D721Med (cell line): ENCODE measurements around the gene DDX27.

Experiments
- DNase-seq: peaks from one replicate; pipeline ENCODE4 v3.0.0; 2011; ENCODE audit warnings: low spot score; ENCODE audit not compliant: insufficient read length
- FAIRE-seq: peaks from 2 replicates; lab custom pipeline; 2011; peaks lifted over from hg19 to GRCh38; lab: Jason Lieb, UNC
- TF ChIP-seq, protein P1 (sequence below): IDR thresholded peaks from 2 replicates; pipeline ENCODE4 v1.5.1; 2012; ENCODE audit warnings: mild to moderate bottlenecking, control low read depth; ENCODE audit not compliant: insufficient read depth; ENCODE audit errors: missing control alignments

The DDX27 gene

DNA sequence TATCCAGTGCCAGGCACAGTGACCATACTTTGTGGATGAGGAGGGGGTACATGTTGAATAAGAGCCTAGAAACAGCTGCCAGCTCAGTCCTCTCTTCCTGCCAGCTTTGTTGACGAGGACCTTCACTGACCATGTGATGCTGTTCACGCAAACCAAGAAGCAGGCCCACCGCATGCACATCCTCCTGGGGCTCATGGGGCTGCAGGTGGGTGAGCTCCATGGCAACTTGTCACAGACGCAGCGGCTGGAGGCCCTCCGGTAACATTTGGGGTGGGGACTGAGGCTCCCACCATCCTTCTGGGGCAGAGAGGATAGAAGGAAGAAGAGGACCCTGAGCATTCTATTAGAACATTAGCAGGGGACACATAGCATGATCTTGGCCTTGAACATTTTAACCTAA lies 15.6 kb downstream of the DDX27 start:
- FAIRE-seq, result no peak

DNA sequence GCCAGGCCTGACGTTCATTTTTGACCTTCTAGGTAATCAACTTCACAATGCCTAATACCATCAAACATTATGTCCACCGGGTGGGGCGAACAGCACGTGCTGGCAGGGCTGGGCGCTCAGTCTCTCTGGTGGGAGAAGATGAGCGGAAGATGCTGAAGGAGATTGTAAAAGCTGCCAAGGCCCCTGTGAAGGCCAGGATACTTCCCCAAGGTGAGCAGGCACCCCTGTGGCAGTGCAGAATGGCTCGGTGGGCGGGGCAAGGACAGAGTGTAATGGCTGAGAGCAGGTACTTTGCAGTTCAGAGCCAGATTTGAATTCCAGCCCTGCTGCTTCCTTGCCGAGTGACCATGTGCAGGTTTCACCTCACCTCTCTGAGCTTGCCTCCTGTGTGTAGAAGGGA lies 17.1 kb downstream of the DDX27 start:
- TF ChIP-seq, protein P1, sequence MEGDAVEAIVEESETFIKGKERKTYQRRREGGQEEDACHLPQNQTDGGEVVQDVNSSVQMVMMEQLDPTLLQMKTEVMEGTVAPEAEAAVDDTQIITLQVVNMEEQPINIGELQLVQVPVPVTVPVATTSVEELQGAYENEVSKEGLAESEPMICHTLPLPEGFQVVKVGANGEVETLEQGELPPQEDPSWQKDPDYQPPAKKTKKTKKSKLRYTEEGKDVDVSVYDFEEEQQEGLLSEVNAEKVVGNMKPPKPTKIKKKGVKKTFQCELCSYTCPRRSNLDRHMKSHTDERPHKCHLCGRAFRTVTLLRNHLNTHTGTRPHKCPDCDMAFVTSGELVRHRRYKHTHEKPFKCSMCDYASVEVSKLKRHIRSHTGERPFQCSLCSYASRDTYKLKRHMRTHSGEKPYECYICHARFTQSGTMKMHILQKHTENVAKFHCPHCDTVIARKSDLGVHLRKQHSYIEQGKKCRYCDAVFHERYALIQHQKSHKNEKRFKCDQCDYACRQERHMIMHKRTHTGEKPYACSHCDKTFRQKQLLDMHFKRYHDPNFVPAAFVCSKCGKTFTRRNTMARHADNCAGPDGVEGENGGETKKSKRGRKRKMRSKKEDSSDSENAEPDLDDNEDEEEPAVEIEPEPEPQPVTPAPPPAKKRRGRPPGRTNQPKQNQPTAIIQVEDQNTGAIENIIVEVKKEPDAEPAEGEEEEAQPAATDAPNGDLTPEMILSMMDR, result no peak
- FAIRE-seq, result no peak
- DNase-seq, result no peak

More for the DNA sequence above, 15.6 kb downstream of the DDX27 start:
- TF ChIP-seq, protein P1, result no peak
- no peak for DNase-seq

DNA sequence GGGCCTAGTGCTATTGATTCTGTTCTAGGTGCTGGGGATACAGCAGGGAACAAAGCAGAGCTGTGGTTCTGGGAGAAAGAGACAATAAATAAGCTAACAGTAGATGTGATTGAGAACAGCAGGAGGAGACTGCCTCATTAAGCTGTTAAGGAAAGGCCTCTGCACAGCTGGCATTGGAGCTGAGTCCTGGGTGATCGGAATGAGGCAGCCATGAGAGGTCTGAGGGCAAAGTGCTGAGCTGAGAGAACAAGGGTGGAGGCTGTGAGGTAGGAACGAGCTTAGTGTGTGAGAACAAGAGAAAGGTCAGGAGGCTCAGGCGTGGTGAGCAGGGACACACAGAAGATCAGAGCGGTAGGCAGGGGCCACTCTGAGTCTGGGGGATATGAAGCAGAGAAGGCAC lies 18.3 kb downstream of the DDX27 start:
- TF ChIP-seq, protein P1, result no peak
- FAIRE-seq (no peak), DNase-seq (no peak)

DNA sequence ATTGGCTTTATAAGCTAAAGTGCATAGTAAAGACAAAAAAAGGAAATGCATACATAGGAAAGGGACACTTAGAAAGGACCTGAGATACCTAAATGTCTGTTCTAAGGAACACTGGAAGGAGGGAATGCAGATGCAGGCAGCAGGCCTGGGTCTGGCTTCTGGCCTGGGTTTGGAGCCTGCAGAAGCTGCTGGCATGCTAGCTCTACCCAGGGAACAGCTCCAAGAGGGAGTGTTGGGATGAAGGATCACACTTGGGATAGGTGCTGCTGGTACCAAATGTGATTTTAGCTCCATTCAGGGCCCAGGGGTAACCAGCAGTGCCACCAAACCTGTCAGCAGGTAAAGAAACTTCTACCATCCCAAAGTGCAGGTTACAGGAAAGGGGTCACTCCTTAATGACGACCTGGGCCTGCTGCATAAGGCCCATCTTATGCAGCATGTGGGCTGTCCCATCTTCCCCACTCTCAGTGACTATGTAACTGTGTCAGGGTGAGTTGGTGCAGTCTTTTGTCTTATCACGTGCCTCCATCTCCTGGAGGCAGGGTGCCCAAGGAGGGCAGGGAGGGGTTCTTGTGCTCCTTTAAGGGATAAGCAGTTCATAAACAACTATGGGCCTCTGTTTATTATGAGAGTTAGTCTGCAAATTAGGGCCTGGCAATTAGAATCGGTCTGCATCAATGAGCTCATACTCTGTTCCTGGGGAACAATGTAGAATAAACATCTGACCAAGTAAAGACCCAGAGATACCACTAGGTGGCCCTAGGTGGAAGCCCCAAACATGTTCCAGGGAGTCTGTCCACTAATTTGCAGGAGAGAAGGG lies 26.9 kb downstream of the DDX27 start:
- TF ChIP-seq, protein P1, result peak; percentile 46
- no peak for FAIRE-seq
- DNase-seq, result no peak

DNA sequence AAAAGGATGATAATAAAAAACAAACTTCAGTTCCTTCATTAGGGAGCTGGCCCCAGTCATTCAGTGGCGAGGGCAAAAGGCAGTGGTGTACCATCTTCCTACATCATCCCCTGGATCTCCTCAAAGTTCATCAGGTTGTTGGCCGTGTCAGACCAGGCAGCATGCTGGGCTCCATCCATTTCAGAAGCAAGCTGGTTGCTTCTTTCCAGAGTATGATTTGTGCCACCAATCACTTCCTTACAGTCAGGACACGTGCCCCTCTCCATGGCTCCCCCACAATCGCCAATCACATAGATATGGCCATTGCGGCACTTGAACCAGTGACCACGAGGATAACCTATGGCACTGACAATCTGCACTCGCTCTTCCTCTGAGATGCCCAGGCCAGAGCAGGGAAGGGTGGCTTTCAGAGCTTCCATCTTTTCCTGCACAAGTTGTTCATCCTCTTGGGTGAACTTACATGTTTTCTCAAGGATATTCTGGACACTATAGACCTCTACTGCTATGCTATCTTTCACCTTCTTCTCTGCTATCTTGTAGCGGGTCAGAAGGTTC lies 28.0 kb downstream of the DDX27 start:
- DNase-seq (no peak), FAIRE-seq (no peak)
- TF ChIP-seq, protein P1, result no peak

DNA sequence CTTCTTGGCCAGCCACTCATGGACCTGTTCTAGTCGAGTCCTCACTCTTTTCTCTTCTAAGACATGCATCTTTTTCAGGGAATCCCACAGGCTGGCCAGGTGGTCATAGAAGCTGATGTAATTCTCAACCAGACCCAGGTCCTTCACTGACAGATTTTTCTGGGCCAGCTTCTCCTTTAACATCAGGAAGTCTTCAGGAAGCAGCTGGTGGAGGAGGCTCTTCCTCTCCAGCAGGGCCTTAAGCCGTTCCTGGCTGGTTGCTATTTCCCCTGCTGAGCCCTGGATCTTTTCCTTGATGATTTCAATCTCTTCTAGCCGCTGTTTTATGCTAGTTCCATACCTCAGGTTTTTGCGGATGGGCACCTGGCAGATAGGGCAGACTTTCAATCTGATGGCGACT lies 28.6 kb downstream of the DDX27 start:
- FAIRE-seq, result no peak

More for the DNA sequence above, 28.6 kb downstream of the DDX27 start:
- TF ChIP-seq, protein P1, result no peak
- DNase-seq, result no peak
